ENCODE results near the gene NTSR2. TPM values are rescaled to one million over a fixed set of nuclear protein-coding genes. Genes with fewer than 3 reads are reported as not detected.

NTSR2 gene
- total and polyA plus RNA-seq, 4 donors: not detected

DNA sequence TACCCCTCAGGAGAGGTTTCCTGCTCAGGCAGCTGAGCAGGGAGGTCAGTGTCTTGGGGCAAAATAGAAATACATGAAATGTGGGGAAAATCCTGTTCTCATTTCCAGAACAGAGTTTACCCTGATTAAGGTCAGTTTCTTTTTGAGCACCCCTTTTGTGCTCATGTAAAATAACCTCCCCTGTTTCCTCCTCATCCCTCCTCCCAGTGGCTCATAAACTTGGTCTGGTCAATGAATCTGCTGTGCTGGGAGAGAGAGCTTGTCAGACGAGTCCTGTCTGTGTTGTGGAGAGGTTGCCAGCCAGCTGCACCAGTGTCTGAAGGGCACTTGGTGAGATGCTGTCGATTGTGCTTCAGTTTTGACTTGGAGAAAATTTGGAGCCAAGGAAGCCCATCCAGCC, 48.6 kb downstream of the NTSR2 start:
- TF ChIP-seq HNF4A (conservative IDR thresholded peaks at IDR 0.05) (no peak), TAF1 (conservative IDR thresholded peaks at IDR 0.05) (no peak), YY1 (IDR thresholded peaks at IDR 0.05) (no peak), FOXA1 (IDR thresholded peaks at IDR 0.05) (no peak), SP1 (IDR thresholded peaks at IDR 0.05) (no peak), NR2F2 (IDR thresholded peaks at IDR 0.05) (no peak), JUND (IDR thresholded peaks at IDR 0.05) (no peak), FOXA2 (IDR thresholded peaks at IDR 0.05) (no peak), RAD21 (IDR thresholded peaks at IDR 0.05) (no peak)
- TF ChIP-seq, protein P1, sequence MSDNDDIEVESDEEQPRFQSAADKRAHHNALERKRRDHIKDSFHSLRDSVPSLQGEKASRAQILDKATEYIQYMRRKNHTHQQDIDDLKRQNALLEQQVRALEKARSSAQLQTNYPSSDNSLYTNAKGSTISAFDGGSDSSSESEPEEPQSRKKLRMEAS (IDR thresholded peaks at IDR 0.05): no peak
- TF ChIP-seq, protein P2, sequence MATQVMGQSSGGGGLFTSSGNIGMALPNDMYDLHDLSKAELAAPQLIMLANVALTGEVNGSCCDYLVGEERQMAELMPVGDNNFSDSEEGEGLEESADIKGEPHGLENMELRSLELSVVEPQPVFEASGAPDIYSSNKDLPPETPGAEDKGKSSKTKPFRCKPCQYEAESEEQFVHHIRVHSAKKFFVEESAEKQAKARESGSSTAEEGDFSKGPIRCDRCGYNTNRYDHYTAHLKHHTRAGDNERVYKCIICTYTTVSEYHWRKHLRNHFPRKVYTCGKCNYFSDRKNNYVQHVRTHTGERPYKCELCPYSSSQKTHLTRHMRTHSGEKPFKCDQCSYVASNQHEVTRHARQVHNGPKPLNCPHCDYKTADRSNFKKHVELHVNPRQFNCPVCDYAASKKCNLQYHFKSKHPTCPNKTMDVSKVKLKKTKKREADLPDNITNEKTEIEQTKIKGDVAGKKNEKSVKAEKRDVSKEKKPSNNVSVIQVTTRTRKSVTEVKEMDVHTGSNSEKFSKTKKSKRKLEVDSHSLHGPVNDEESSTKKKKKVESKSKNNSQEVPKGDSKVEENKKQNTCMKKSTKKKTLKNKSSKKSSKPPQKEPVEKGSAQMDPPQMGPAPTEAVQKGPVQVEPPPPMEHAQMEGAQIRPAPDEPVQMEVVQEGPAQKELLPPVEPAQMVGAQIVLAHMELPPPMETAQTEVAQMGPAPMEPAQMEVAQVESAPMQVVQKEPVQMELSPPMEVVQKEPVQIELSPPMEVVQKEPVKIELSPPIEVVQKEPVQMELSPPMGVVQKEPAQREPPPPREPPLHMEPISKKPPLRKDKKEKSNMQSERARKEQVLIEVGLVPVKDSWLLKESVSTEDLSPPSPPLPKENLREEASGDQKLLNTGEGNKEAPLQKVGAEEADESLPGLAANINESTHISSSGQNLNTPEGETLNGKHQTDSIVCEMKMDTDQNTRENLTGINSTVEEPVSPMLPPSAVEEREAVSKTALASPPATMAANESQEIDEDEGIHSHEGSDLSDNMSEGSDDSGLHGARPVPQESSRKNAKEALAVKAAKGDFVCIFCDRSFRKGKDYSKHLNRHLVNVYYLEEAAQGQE (IDR thresholded peaks at IDR 0.05): no peak
- TF ChIP-seq, protein P3, sequence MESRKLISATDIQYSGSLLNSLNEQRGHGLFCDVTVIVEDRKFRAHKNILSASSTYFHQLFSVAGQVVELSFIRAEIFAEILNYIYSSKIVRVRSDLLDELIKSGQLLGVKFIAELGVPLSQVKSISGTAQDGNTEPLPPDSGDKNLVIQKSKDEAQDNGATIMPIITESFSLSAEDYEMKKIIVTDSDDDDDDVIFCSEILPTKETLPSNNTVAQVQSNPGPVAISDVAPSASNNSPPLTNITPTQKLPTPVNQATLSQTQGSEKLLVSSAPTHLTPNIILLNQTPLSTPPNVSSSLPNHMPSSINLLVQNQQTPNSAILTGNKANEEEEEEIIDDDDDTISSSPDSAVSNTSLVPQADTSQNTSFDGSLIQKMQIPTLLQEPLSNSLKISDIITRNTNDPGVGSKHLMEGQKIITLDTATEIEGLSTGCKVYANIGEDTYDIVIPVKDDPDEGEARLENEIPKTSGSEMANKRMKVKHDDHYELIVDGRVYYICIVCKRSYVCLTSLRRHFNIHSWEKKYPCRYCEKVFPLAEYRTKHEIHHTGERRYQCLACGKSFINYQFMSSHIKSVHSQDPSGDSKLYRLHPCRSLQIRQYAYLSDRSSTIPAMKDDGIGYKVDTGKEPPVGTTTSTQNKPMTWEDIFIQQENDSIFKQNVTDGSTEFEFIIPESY (IDR thresholded peaks at IDR 0.05): no peak
- Histone ChIP-seq H3K4me1 (ENCODE audit: control insufficient read depth in 4 of 4, insufficient read depth in 4 of 4, low read length in 3 of 4) (no peaks in the 10 kb centered on the region), H3K36me3 (ENCODE audit: control insufficient read depth in 4 of 4, insufficient read depth in 3 of 4, low read depth in 1 of 4, low read length in 3 of 4) (peaks cover 0 to 4% (median 2%) of the 10 kb centered on the region in 4 donors), H3K27ac (ENCODE audit: low read depth in 1 of 2, low read length in 2 of 2) (no peak overlapping the region), H3K4me3 (ENCODE audit: low read depth in 1 of 3, low read length in 3 of 3) (no peak overlapping the region), H3K9ac (ENCODE audit: low read depth in 1 of 2, low read length in 2 of 2) (no peak overlapping the region), H3K9me3 (ENCODE audit: control insufficient read depth in 4 of 4, low read length in 3 of 4) (no peaks in the 10 kb centered on the region), H3K27me3 (ENCODE audit: control insufficient read depth in 4 of 4, insufficient read depth in 4 of 4, low read length in 3 of 4) (no peaks in the 10 kb centered on the region)
- no peak for DNase-seq (ENCODE audit: low spot score)
- WGBS: 85% methylated on average over 2 of the region's 2 CpGs

- no peak for DNase-seq (ENCODE audit: low spot score)
- no peak overlapping the region for H3K27ac ChIP-seq (ENCODE audit: low read depth in 1 of 2, low read length in 2 of 2)
- no peaks in the 10 kb centered on the region for H3K9me3 ChIP-seq (ENCODE audit: control insufficient read depth in 4 of 4, low read length in 3 of 4)
- TF ChIP-seq HNF4G (IDR thresholded peaks at IDR 0.05): no peak
- TF ChIP-seq, protein P1 (IDR thresholded peaks at IDR 0.05): no peak
- TF ChIP-seq RAD21 (IDR thresholded peaks at IDR 0.05): no peak
- TF ChIP-seq SP1 (IDR thresholded peaks at IDR 0.05): no peak
- H3K9ac ChIP-seq (ENCODE audit: low read depth in 1 of 2, low read length in 2 of 2): no peak overlapping the region
- 96% methylated on average over 20 of the region's 20 CpGs for WGBS
- H3K4me1 ChIP-seq (ENCODE audit: control insufficient read depth in 4 of 4, insufficient read depth in 4 of 4, low read length in 3 of 4): no peaks in the 10 kb centered on the region
- no peaks in the 10 kb centered on the region for H3K27me3 ChIP-seq (ENCODE audit: control insufficient read depth in 4 of 4, insufficient read depth in 4 of 4, low read length in 3 of 4)
- H3K4me3 ChIP-seq (ENCODE audit: low read depth in 1 of 3, low read length in 3 of 3): no peak overlapping the region
- H3K36me3 ChIP-seq (ENCODE audit: control insufficient read depth in 4 of 4, insufficient read depth in 3 of 4, low read depth in 1 of 4, low read length in 3 of 4): peaks cover 0 to 11% (median under 1%) of the 10 kb centered on the region in 4 donors
These were observed 51.3 kb downstream of the NTSR2 start for GRCh38 chr2:11618708-11619062.
